Measurements from ENCODE around the gene KIF19. TPM values are rescaled to one million over a fixed set of nuclear protein-coding genes. Genes with fewer than 3 reads are reported as not detected.

The KIF19 gene
- total RNA-seq, 1 experiment from 2014 or later: 0.15 TPM

GRCh38 chr17:74276541-74277009, 49.5 kb upstream of the KIF19 start:
- intact Hi-C loops (cut with micrococcal nuclease): no loop called here

More at GRCh38 chr17:74276541-74277009, 49.5 kb upstream of the KIF19 start:
- Histone ChIP-seq H3K9me3 (ENCODE audit: control insufficient read depth in 1 of 2, insufficient read depth in 1 of 2, low read depth in 1 of 2, low read length in 2 of 2) (no peaks in the 10 kb centered on the region), H3K4me3 (replicated peaks in 1 of 2; ENCODE audit: low read depth in 1 of 2, low read length in 2 of 2) (no peak overlapping the region), H3K27me3 (ENCODE audit: insufficient read depth, low read length) (0 out of 2 replicates have a peak, but pooled peaks cover 3% of the 10 kb centered on the region), H3K9ac (ENCODE audit: low read length) (no peak overlapping the region), H3K36me3 (ENCODE audit: control insufficient read depth in 1 of 2, insufficient read depth in 2 of 2, low read length in 2 of 2) (no peaks in the 10 kb centered on the region), H3K79me2 (ENCODE audit: insufficient read depth, low read length) (no peaks in the 10 kb centered on the region), H3K4me1 (ENCODE audit: control insufficient read depth in 1 of 2, insufficient read depth in 2 of 2, low read length in 2 of 2) (no peaks in the 10 kb centered on the region), H3K4me2 (ENCODE audit: low read length) (no peak overlapping the region), H3K9me2 (ENCODE audit: insufficient read depth) (no peaks in the 10 kb centered on the region), H2AFZ (ENCODE audit: low read depth, low read length, poor library complexity, severe bottlenecking) (no peak overlapping the region), H4K20me1 (ENCODE audit: insufficient read depth) (no peaks in the 10 kb centered on the region), H3K27ac (ENCODE audit: low read depth, low read length) (no peak overlapping the region)
- CTCF ChIA-PET: no interaction called here
- ATAC-seq (no peak), DNase-seq (ENCODE audit: low read depth, low spot score) (no peak)
- POLR2A ChIA-PET: no interaction called here
- no TSS peak for BruUV-seq (replicated peaks)
- RAD21 ChIA-PET (ENCODE audit: low non-redundant PET in 1 of 2, low total read pairs in 2 of 2, uncharacterized antibody in 2 of 2, unreplicated experiment in 2 of 2): no interaction called here
- TF ChIP-seq, protein P1, sequence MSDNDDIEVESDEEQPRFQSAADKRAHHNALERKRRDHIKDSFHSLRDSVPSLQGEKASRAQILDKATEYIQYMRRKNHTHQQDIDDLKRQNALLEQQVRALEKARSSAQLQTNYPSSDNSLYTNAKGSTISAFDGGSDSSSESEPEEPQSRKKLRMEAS (IDR thresholded peaks at IDR 0.05): no peak
- no peak for TF ChIP-seq TCF7L2 (IDR thresholded peaks at IDR 0.05; ENCODE audit: borderline replicate concordance, extremely low read depth, insufficient read depth, insufficient read length)
- TF ChIP-seq, protein P2, sequence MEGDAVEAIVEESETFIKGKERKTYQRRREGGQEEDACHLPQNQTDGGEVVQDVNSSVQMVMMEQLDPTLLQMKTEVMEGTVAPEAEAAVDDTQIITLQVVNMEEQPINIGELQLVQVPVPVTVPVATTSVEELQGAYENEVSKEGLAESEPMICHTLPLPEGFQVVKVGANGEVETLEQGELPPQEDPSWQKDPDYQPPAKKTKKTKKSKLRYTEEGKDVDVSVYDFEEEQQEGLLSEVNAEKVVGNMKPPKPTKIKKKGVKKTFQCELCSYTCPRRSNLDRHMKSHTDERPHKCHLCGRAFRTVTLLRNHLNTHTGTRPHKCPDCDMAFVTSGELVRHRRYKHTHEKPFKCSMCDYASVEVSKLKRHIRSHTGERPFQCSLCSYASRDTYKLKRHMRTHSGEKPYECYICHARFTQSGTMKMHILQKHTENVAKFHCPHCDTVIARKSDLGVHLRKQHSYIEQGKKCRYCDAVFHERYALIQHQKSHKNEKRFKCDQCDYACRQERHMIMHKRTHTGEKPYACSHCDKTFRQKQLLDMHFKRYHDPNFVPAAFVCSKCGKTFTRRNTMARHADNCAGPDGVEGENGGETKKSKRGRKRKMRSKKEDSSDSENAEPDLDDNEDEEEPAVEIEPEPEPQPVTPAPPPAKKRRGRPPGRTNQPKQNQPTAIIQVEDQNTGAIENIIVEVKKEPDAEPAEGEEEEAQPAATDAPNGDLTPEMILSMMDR (IDR thresholded peaks at IDR 0.05 in 2 of 3, conservative IDR thresholded peaks at IDR 0.05 in 1 of 3; ENCODE audit: borderline replicate concordance in 1 of 3, insufficient read depth in 1 of 3, low read depth in 2 of 3, low read length in 2 of 3): no peak
- TF ChIP-seq CEBPB (IDR thresholded peaks at IDR 0.05; ENCODE audit: low read depth): no peak
- TF ChIP-seq, protein P3, sequence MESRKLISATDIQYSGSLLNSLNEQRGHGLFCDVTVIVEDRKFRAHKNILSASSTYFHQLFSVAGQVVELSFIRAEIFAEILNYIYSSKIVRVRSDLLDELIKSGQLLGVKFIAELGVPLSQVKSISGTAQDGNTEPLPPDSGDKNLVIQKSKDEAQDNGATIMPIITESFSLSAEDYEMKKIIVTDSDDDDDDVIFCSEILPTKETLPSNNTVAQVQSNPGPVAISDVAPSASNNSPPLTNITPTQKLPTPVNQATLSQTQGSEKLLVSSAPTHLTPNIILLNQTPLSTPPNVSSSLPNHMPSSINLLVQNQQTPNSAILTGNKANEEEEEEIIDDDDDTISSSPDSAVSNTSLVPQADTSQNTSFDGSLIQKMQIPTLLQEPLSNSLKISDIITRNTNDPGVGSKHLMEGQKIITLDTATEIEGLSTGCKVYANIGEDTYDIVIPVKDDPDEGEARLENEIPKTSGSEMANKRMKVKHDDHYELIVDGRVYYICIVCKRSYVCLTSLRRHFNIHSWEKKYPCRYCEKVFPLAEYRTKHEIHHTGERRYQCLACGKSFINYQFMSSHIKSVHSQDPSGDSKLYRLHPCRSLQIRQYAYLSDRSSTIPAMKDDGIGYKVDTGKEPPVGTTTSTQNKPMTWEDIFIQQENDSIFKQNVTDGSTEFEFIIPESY (IDR thresholded peaks at IDR 0.05; ENCODE audit: extremely low read depth, insufficient replicate concordance, low read length): no peak
- TF ChIP-seq CBX3 (IDR thresholded peaks at IDR 0.05; ENCODE audit: low read depth): no peak
- no peak for TF ChIP-seq EZH2phosphoT487 (IDR thresholded peaks at IDR 0.05; ENCODE audit: borderline replicate concordance)
- no peak for TF ChIP-seq ZFX (IDR thresholded peaks at IDR 0.05)
- no peak for TF ChIP-seq ZNF274 (IDR thresholded peaks at IDR 0.05; ENCODE audit: low read depth, low read length)
- TF ChIP-seq ELF1 (IDR thresholded peaks at IDR 0.05; ENCODE audit: borderline replicate concordance, low read depth): no peak
- TF ChIP-seq SIN3A (IDR thresholded peaks at IDR 0.05; ENCODE audit: low read depth): no peak
- TF ChIP-seq SRF (IDR thresholded peaks at IDR 0.05; ENCODE audit: low read depth): no peak
- TF ChIP-seq POLR2AphosphoS5 (IDR thresholded peaks at IDR 0.05; ENCODE audit: low read depth, low read length): no peak
- TF ChIP-seq YY1 (IDR thresholded peaks at IDR 0.05; ENCODE audit: extremely low read depth, insufficient replicate concordance, low read depth, low read length): no peak
- no peak for TF ChIP-seq RAD21 (IDR thresholded peaks at IDR 0.05; ENCODE audit: low read depth)
- TF ChIP-seq ATF3 (IDR thresholded peaks at IDR 0.05): no peak
- no peak for TF ChIP-seq REST (IDR thresholded peaks at IDR 0.05; ENCODE audit: low read depth)
- no peak for TF ChIP-seq EGR1 (IDR thresholded peaks at IDR 0.05; ENCODE audit: low read depth)
- TF ChIP-seq EZH2 (IDR thresholded peaks at IDR 0.05): no peak
- no peak for TF ChIP-seq POLR2A (IDR thresholded peaks at IDR 0.05; ENCODE audit: borderline replicate concordance, extremely low read depth, insufficient read depth, insufficient read length)
